Trophoblast cell (in vitro differentiated cells and primary cell): ENCODE data around the gene PHF21B.
"Not testable (repeated sequence)": the region's sequence is repeated elsewhere in the genome, so short reads cannot be mapped to it uniquely, and the experiment has no call there.

ENCODE experiments used
- DNase-seq, 2 donors: peaks; one replicate each; pipeline ENCODE4 v3.0.0-alpha.2; 2016
- H2AFZ ChIP-seq: 2 replicates; pipeline ENCODE4 v1.6.1; 2013; ENCODE audit warnings: low read length, moderate library complexity, mild to moderate bottlenecking; ENCODE audit not compliant: insufficient read depth, poor library complexity
- H2AK5ac ChIP-seq: 2 replicates; pipeline ENCODE4 v1.6.1; 2013; ENCODE audit warnings: mild to moderate bottlenecking, low read length
- H2BK120ac ChIP-seq: 2 replicates; pipeline ENCODE4 v1.6.1; 2013; ENCODE audit warnings: low read length, mild to moderate bottlenecking, moderate library complexity; ENCODE audit not compliant: insufficient read depth, poor library complexity
- H2BK12ac ChIP-seq: 2 replicates; pipeline ENCODE4 v1.6.1; 2013; ENCODE audit warnings: mild to moderate bottlenecking, low read length, moderate library complexity
- H2BK5ac ChIP-seq: 2 replicates; pipeline ENCODE4 v1.6.1; 2013; ENCODE audit warnings: low read length, low read depth, moderate library complexity, mild to moderate bottlenecking; ENCODE audit not compliant: poor library complexity
- H3K14ac ChIP-seq: 2 replicates; pipeline ENCODE4 v1.6.1; 2013; ENCODE audit warnings: mild to moderate bottlenecking, low read length
- H3K18ac ChIP-seq: 2 replicates; pipeline ENCODE4 v1.6.1; 2013; ENCODE audit warnings: mild to moderate bottlenecking, low read length
- H3K23ac ChIP-seq: 2 replicates; pipeline ENCODE4 v1.6.1; 2013; ENCODE audit warnings: low read length
- H3K27ac ChIP-seq: 2 replicates; pipeline ENCODE4 v1.5.1; 2013; ENCODE audit warnings: low read depth, mild to moderate bottlenecking, inconsistent platforms, low read length, moderate library complexity
- H3K27me3 ChIP-seq: 2 replicates; pipeline ENCODE4 v1.6.1; 2013; ENCODE audit warnings: inconsistent platforms, mild to moderate bottlenecking, low read length, moderate library complexity; ENCODE audit not compliant: insufficient read depth
- H3K36me3 ChIP-seq, 2 experiments: 1 replicate in 1 of 2; 2 replicates in 1 of 2; pipeline ENCODE4 v1.6.1; 2013; ENCODE audit warnings: low read length in 2 of 2, mild to moderate bottlenecking in 2 of 2, moderate library complexity in 1 of 2; ENCODE audit not compliant: insufficient read depth in 2 of 2, control insufficient read depth in 1 of 2
- H3K4ac ChIP-seq: 2 replicates; pipeline ENCODE4 v1.6.1; 2013; ENCODE audit warnings: low read depth, mild to moderate bottlenecking, low read length, moderate library complexity
- H3K4me1 ChIP-seq, 2 experiments: 1 replicate in 1 of 2; 2 replicates in 1 of 2; pipeline ENCODE4 v1.6.1; 2013; ENCODE audit warnings: low read length in 2 of 2, mild to moderate bottlenecking in 2 of 2, moderate library complexity in 1 of 2; ENCODE audit not compliant: insufficient read depth in 2 of 2, control insufficient read depth in 1 of 2
- H3K4me2 ChIP-seq: 2 replicates; pipeline ENCODE4 v1.6.1; 2013; ENCODE audit warnings: inconsistent platforms, mild to moderate bottlenecking, low read length, moderate library complexity
- H3K4me3 ChIP-seq: 2 replicates; pipeline ENCODE4 v1.5.1; 2013; ENCODE audit warnings: mild to moderate bottlenecking, low read depth, low read length, inconsistent platforms
- H3K79me1 ChIP-seq: one replicate; pipeline ENCODE4 v1.6.1; 2013; ENCODE audit warnings: low read length
- H3K79me2 ChIP-seq: 2 replicates; pipeline ENCODE4 v1.6.1; 2013; ENCODE audit warnings: low read length, mild to moderate bottlenecking; ENCODE audit not compliant: control insufficient read depth, insufficient read depth, poor library complexity
- H3K9ac ChIP-seq: 2 replicates; pipeline ENCODE4 v1.6.1; 2013; ENCODE audit warnings: mild to moderate bottlenecking, low read length
- H3K9me3 ChIP-seq: 2 replicates; pipeline ENCODE4 v1.6.1; 2013; ENCODE audit warnings: low read depth, mild to moderate bottlenecking, control low read depth, inconsistent platforms, low read length; ENCODE audit not compliant: insufficient read depth
- H4K12ac ChIP-seq: 2 replicates; pipeline ENCODE4 v1.6.1; 2013; ENCODE audit warnings: low read depth, mild to moderate bottlenecking, low read length, moderate library complexity
- H4K8ac ChIP-seq: 2 replicates; pipeline ENCODE4 v1.6.1; 2013; ENCODE audit warnings: low read depth, mild to moderate bottlenecking, low read length, moderate library complexity
- H4K91ac ChIP-seq: one replicate; pipeline ENCODE4 v1.6.1; 2013; ENCODE audit warnings: low read depth, mild to moderate bottlenecking, low read length, moderate library complexity
- WGBS: extraction: QIAGEN DNeasy Blood & Tissue Kit; methylation state at CpG from one replicate; pipeline ENCODE4 v1.1.7; 2013; ENCODE audit warnings: missing lambda C conversion rate; ENCODE audit not compliant: insufficient read length, insufficient coverage; ENCODE audit errors: extremely low coverage; 5-methylcytosine and 5-hydroxymethylcytosine counted together

Gene PHF21B

DNA sequence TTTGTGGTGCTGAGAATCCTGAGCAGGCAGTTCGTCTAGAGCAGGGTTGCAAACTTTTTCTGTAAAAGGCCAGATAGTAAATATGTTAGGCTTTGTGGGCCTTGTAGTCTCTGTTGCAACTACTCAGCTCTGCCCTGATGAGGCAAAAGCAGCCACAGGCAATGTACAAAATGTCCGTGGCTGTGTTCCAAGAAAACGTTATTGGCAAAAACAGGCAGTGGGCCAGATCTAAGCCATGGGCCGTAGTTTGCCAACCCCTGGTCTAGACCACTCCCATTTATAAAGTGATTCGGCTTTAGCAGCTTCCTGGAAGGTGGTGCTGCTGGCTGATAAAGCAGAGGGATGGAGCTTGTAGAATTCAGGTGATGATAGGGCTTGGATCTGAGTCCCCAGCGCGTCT, 151.0 kb downstream of the PHF21B start:
- not testable (repeated sequence) for H3K23ac ChIP-seq, H3K79me1 ChIP-seq, H2BK5ac ChIP-seq, H4K8ac ChIP-seq, H3K9me3 ChIP-seq, H3K27me3 ChIP-seq, H2AK5ac ChIP-seq, H3K9ac ChIP-seq, H2BK120ac ChIP-seq, H3K4me3 ChIP-seq, H2BK12ac ChIP-seq, H3K27ac ChIP-seq, H3K4me1 ChIP-seq, H3K14ac ChIP-seq, H4K91ac ChIP-seq, H3K18ac ChIP-seq, H4K12ac ChIP-seq, H2AFZ ChIP-seq, H3K4ac ChIP-seq, DNase-seq, H3K4me2 ChIP-seq, H3K79me2 ChIP-seq
- WGBS, result no CpG with 5 or more reads among the region's 7 CpGs
- peaks cover 24 to 33% of the 10 kb centered on the region in 2 experiments for H3K36me3 ChIP-seq

GRCh38 chr22:44855855-44856254, 153.9 kb downstream of the PHF21B start:
- Histone ChIP-seq H3K4ac (no peak overlapping the region), H3K27me3 (no peaks in the 10 kb centered on the region), H4K12ac (no peak overlapping the region), H3K4me2 (no peak overlapping the region), H3K36me3 (peaks cover 17 to 21% of the 10 kb centered on the region in 2 experiments), H3K79me2 (no peaks in the 10 kb centered on the region), H4K91ac (no peak overlapping the region), H3K9ac (no peak overlapping the region), H3K14ac (no peak overlapping the region), H2BK120ac (no peak overlapping the region), H3K18ac (no peak overlapping the region), H3K27ac (no peak overlapping the region), H2BK5ac (no peak overlapping the region), H2AFZ (no peak overlapping the region), H2BK12ac (no peak overlapping the region), H2AK5ac (no peak overlapping the region), H3K4me3 (no peak overlapping the region), H3K4me1 (no peaks in the 10 kb centered on the region), H3K79me1 (no peaks in the 10 kb centered on the region), H3K9me3 (peaks cover 2% of the 10 kb centered on the region), H4K8ac (no peak overlapping the region), H3K23ac (no peak overlapping the region)
- no CpG with 5 or more reads among the region's 5 CpGs for WGBS
- no peak for DNase-seq

- not testable (repeated sequence) for H3K79me1 ChIP-seq, H3K14ac ChIP-seq, H3K4ac ChIP-seq, H2BK5ac ChIP-seq, H2AK5ac ChIP-seq, H2BK12ac ChIP-seq, H3K4me2 ChIP-seq, H3K18ac ChIP-seq, H4K12ac ChIP-seq, H3K4me3 ChIP-seq, H2AFZ ChIP-seq, H2BK120ac ChIP-seq, H3K27ac ChIP-seq, H3K4me1 ChIP-seq, H3K9me3 ChIP-seq, H4K91ac ChIP-seq, H4K8ac ChIP-seq, H3K9ac ChIP-seq, H3K79me2 ChIP-seq, H3K27me3 ChIP-seq, H3K23ac ChIP-seq, DNase-seq
- WGBS, result no CpG with 5 or more reads among the region's 8 CpGs
- H3K36me3 ChIP-seq, result peaks cover 20% of the 10 kb centered on the region in 2 experiments
These were observed 155.2 kb downstream of the PHF21B start for GRCh38 chr22:44854641-44855040.

GRCh38 chr22:44850946-44851345, 158.9 kb downstream of the PHF21B start:
- Histone ChIP-seq H3K4me1 (no peaks in the 10 kb centered on the region), H3K4me2 (no peak overlapping the region)

More at GRCh38 chr22:44850946-44851345, 158.9 kb downstream of the PHF21B start:
- Histone ChIP-seq H2AFZ (no peak overlapping the region), H3K9ac (no peak overlapping the region), H4K8ac (no peak overlapping the region), H3K27me3 (no peaks in the 10 kb centered on the region), H2AK5ac (no peak overlapping the region), H3K36me3 (peaks cover 29 to 33% of the 10 kb centered on the region in 2 experiments), H3K79me2 (no peaks in the 10 kb centered on the region), H4K91ac (no peak overlapping the region), H3K9me3 (no peaks in the 10 kb centered on the region), H3K4ac (no peak overlapping the region), H3K27ac (no peak overlapping the region), H3K23ac (no peak overlapping the region), H3K14ac (no peak overlapping the region), H4K12ac (no peak overlapping the region), H3K18ac (no peak overlapping the region), H2BK12ac (no peak overlapping the region), H3K4me3 (no peak overlapping the region), H2BK120ac (no peak overlapping the region), H2BK5ac (no peak overlapping the region), H3K79me1 (no peaks in the 10 kb centered on the region)
- DNase-seq, result no peak
- no CpG with 5 or more reads among the region's 6 CpGs for WGBS
